Neural progenitor cell (in vitro differentiated cells): ENCODE results near the gene NUP107.

Experiments used
- EZH2 ChIP-seq: fragments of 200-600 bp; sonication (generic); IDR thresholded peaks from 2 replicates; pipeline ENCODE4 v1.6.1; 2017; ENCODE audit warnings: antibody characterized with exemption, mild to moderate bottlenecking, moderate library complexity
- EZH2phosphoT487 ChIP-seq: fragments of 200-600 bp; sonication (generic); IDR thresholded peaks from 2 replicates; pipeline ENCODE4 v1.6.1; 2017; ENCODE audit warnings: antibody characterized with exemption
- TF ChIP-seq, protein P1 (sequence below): fragments of 200-600 bp; sonication (generic); IDR thresholded peaks from 2 replicates; pipeline ENCODE4 v1.5.1; 2017; ENCODE audit warnings: antibody characterized with exemption, mild to moderate bottlenecking

DNA sequence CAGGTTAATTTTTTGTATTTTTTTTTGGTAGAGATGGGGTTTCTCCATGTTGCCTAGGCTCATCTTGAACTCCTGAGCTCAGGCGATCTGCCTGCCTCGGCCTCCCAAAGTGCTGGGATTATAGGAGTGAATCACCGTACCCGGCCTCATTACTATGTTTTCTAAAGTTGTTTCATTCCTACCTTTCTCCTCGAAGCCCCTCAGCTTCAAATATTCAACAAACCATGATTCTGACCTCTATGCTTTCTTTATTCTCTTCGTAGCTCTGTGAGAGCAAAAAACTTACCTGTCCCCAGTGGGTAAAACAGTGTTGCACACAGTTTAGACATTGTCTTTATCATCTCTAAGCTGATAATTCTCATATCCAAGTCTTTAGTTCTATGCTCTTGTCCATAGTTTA is 95.0 kb downstream of the NUP107 start:
- TF ChIP-seq, protein P1, sequence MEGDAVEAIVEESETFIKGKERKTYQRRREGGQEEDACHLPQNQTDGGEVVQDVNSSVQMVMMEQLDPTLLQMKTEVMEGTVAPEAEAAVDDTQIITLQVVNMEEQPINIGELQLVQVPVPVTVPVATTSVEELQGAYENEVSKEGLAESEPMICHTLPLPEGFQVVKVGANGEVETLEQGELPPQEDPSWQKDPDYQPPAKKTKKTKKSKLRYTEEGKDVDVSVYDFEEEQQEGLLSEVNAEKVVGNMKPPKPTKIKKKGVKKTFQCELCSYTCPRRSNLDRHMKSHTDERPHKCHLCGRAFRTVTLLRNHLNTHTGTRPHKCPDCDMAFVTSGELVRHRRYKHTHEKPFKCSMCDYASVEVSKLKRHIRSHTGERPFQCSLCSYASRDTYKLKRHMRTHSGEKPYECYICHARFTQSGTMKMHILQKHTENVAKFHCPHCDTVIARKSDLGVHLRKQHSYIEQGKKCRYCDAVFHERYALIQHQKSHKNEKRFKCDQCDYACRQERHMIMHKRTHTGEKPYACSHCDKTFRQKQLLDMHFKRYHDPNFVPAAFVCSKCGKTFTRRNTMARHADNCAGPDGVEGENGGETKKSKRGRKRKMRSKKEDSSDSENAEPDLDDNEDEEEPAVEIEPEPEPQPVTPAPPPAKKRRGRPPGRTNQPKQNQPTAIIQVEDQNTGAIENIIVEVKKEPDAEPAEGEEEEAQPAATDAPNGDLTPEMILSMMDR, result no peak
- no peak for TF ChIP-seq EZH2
- TF ChIP-seq EZH2phosphoT487, result no peak
